DND-41 (cell line): ENCODE data around the gene GREM2.

Source experiments
- CTCF ChIP-seq: IDR thresholded peaks from 2 replicates; pipeline ENCODE4 v1.5.1; 2012; ENCODE audit warnings: borderline replicate concordance, low read length, moderate library complexity, mild to moderate bottlenecking; ENCODE audit not compliant: poor library complexity, severe bottlenecking; ENCODE audit errors: extremely low read depth
- EZH2 ChIP-seq: IDR thresholded peaks from 3 replicates; pipeline ENCODE4 v1.6.1; 2012; ENCODE audit warnings: borderline replicate concordance, low read depth, mild to moderate bottlenecking, moderate library complexity, low read length, inconsistent platforms; ENCODE audit not compliant: severe bottlenecking

- TF ChIP-seq CTCF (no peak), EZH2 (no peak)
Observed at GRCh38 chr1:240491156-240491555, 120.8 kb downstream of the GREM2 start.
